KOPT-K1 (cell line): Measurements from ENCODE around the gene TRMT44.

Experiments used
- H3K27ac ChIP-seq: fragments of 200-600 bp; sonication (generic); 2 replicates; pipeline ENCODE4 v1.5.1; 2016; ENCODE audit warnings: antibody characterized with exemption, mild to moderate bottlenecking, low read depth, low read length; ENCODE audit not compliant: poor library complexity, severe bottlenecking
- H3K36me3 ChIP-seq: fragments of 200-600 bp; sonication (generic); 2 replicates; pipeline ENCODE4 v1.5.1; 2017; ENCODE audit warnings: antibody characterized with exemption, mild to moderate bottlenecking, low read length, moderate library complexity; ENCODE audit not compliant: insufficient read depth
- H3K9me3 ChIP-seq: fragments of 200-600 bp; sonication (generic); 2 replicates; pipeline ENCODE4 v1.5.1; 2017; ENCODE audit warnings: antibody characterized with exemption, low read length, mild to moderate bottlenecking; ENCODE audit not compliant: insufficient read depth, poor library complexity, severe bottlenecking

The TRMT44 gene

GRCh38 chr4:8501781-8502180 lies 61.2 kb downstream of the TRMT44 start:
- Histone ChIP-seq H3K9me3 (peaks cover 11% of the 10 kb centered on the region), H3K27ac (no peak overlapping the region), H3K36me3 (no peaks in the 10 kb centered on the region)

DNA sequence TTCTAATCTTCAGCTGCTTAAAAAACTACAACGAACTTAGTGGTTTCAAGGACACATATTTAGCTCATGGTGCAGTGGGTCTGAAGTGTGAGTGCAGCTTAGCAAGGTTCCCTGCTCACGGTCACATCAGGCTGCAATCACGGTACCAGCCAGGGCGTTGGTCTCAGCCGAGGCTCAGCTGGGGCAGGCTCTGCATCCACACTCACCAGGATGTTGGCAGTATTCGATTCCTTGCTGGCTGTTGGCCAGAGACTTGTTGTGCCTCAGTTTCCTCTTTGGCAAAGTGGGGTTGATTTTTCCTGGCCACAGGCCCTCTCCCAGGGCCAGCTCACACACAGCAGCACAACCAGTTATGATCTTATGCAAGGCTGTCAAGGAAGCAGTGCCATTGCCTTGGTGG lies 61.8 kb downstream of the TRMT44 start:
- Histone ChIP-seq H3K36me3 (no peaks in the 10 kb centered on the region), H3K9me3 (peaks cover 11% of the 10 kb centered on the region), H3K27ac (no peak overlapping the region)

- peaks cover 5% of the 10 kb centered on the region for H3K9me3 ChIP-seq
- H3K36me3 ChIP-seq, result no peaks in the 10 kb centered on the region
- H3K27ac ChIP-seq, result no peak overlapping the region
Observed at GRCh38 chr4:8502836-8503585, 62.4 kb downstream of the TRMT44 start.

GRCh38 chr4:8503801-8504200 lies 63.2 kb downstream of the TRMT44 start:
- no peak overlapping the region for H3K27ac ChIP-seq

GRCh38 chr4:8504279-8505007 lies 63.9 kb downstream of the TRMT44 start:
- no peak overlapping the region for H3K27ac ChIP-seq
- H3K36me3 ChIP-seq, result no peaks in the 10 kb centered on the region
- H3K9me3 ChIP-seq, result no peaks in the 10 kb centered on the region

More at GRCh38 chr4:8503801-8504200, 63.2 kb downstream of the TRMT44 start:
- no peaks in the 10 kb centered on the region for H3K9me3 ChIP-seq
- no peaks in the 10 kb centered on the region for H3K36me3 ChIP-seq

- no peak overlapping the region for H3K27ac ChIP-seq
- no peaks in the 10 kb centered on the region for H3K9me3 ChIP-seq
- no peaks in the 10 kb centered on the region for H3K36me3 ChIP-seq
Observed at GRCh38 chr4:8505229-8505628, 64.7 kb downstream of the TRMT44 start.

DNA sequence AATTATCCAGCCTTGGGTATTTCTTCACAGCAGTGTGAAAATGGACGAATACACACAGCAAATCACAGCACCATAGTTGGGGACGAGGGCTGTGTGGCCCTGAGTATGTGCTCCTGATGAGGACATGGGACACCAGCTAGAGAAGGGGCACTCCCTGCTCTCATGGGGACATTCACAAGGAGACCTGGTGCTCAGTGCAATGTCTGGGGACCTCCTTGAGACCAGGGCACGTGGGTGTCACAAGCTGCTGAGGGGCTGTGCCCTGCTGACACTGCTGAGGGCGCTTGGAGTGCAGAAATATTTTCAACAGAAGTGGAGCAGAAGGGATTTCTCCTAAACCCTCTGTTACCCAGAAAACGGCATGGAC lies 65.4 kb downstream of the TRMT44 start:
- Histone ChIP-seq H3K36me3 (no peaks in the 10 kb centered on the region), H3K27ac (no peak overlapping the region), H3K9me3 (no peaks in the 10 kb centered on the region)

DNA sequence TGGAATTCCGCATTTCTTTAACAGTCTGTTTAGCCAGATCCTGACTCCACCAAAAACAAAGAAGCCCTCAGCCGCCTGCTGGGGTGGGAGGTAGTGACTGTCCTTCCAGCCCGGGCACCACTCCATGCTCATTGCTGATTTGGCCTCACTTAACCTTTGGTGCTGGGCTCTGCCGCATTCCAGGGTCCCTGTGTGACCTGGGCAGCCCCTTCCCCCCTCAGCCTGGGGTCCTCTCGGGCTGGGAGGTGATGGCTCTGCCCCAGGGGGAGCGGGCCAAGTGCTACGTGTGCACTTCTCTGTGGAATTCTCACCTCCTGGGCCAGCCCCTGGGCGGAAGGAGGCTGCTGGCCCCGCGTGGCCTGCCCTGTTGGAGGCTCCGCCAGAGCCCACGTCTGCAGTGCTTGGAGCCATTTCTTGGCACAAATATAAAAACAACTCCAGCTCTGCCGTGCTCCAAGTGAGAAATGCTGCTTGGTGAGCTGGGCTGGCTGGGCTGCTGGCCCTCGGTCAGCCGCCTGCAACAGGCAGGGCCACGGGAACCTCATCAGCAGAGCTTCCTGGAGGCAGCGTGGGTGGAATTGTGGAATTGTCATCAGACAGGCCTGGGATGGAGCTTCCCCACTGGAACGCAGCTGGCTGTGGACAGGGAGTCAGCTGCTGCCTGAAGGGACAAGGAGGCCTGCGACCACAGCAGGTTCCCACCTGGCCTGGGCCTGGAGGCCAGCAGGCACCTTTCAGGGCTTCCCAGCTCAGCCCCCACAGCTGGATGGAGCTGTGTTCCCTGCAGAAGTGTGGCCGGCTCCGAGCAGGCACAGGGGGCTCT lies 66.0 kb downstream of the TRMT44 start:
- no peaks in the 10 kb centered on the region for H3K9me3 ChIP-seq
- no peak overlapping the region for H3K27ac ChIP-seq
- H3K36me3 ChIP-seq, result no peaks in the 10 kb centered on the region

DNA sequence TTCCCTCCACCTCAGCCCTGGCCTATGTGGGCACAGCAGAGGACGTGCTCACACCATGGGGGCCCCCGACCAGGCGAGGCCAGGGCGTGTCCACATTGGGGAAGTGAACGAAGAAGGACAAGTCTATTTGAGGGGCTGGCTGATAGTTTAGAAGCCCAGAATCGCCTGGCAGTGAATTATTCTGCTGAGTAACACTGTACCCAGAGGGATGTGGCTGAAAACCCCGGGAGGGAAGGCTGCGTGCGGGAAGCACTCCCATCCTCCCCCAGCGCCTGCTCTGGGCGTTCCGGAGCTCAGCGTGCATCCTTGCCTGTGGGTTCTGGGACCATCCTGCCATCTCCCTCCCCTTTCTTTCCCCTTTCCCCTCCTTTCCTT lies 66.6 kb downstream of the TRMT44 start:
- no peak overlapping the region for H3K27ac ChIP-seq
- H3K9me3 ChIP-seq, result no peaks in the 10 kb centered on the region
- H3K36me3 ChIP-seq, result no peaks in the 10 kb centered on the region

- no peak overlapping the region for H3K27ac ChIP-seq
- no peaks in the 10 kb centered on the region for H3K36me3 ChIP-seq
Observed at GRCh38 chr4:8507624-8508023, 67.0 kb downstream of the TRMT44 start.

GRCh38 chr4:8508266-8508665 lies 67.7 kb downstream of the TRMT44 start:
- Histone ChIP-seq H3K36me3 (no peaks in the 10 kb centered on the region), H3K9me3 (peaks cover 4% of the 10 kb centered on the region), H3K27ac (no peak overlapping the region)

More at GRCh38 chr4:8507624-8508023, 67.0 kb downstream of the TRMT44 start:
- H3K9me3 ChIP-seq, result no peaks in the 10 kb centered on the region

DNA sequence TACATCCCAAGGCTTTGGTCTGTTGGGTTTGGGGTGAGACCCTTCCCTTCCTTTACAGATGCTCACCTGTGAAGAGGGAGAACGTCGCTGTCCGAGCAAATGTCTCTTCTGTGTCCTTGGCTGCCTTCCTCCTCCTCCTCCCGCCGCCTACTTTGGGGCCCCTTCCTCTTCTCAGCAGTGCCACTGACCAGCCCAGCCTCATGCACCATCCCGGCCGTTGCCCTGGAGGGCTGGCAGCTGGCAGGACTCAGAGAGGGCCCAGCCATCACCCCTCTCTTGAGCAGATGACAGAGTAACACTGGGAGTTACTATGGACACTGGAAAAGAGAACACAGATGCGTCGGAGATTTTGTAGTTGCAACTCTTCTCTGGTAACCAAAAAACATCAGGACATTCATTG lies 68.2 kb downstream of the TRMT44 start:
- Histone ChIP-seq H3K36me3 (no peaks in the 10 kb centered on the region), H3K9me3 (peaks cover 9% of the 10 kb centered on the region), H3K27ac (no peak overlapping the region)

DNA sequence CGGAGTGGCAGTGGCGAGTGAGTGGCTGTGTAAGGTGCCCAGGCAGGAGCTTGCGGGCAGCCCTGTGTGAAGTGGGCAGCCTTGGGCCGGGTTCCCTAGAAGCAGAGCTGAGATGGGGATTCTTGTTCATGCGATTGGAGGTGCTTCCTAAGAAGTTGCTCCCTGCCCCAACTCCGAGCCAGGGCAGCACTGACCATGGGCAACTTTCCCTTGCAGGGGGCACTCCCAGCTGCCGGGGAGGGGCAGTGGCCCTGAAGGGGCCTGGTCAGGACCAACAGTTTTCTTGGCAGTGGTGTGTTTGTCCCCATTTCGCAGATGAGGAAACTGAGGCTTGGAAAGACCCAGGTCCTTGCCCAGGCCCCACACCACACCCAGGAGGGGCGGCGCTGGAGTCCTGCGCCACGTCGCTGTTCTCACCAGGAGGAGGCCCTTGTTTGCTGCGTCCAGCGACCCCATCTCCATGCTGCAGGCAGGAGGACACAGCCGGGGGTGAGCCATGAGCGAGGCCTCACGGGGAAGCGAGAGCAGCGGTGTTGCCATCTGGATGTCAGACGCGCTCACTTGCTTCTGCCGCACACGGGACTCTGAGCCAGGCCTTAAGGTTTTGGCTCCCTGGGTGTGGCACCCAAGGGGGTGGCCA lies 68.9 kb downstream of the TRMT44 start:
- Histone ChIP-seq H3K27ac (no peak overlapping the region), H3K36me3 (no peaks in the 10 kb centered on the region), H3K9me3 (peaks cover 9% of the 10 kb centered on the region)

- H3K9me3 ChIP-seq, result peaks cover 9% of the 10 kb centered on the region
- no peak overlapping the region for H3K27ac ChIP-seq
- H3K36me3 ChIP-seq, result no peaks in the 10 kb centered on the region
Observed at GRCh38 chr4:8510191-8510590, 69.6 kb downstream of the TRMT44 start.
